GM03348 (cell line): Measurements from ENCODE around the gene LRRFIP1.
"Not testable (repeated sequence)": the region's sequence is repeated elsewhere in the genome, so short reads cannot be mapped to it uniquely, and the experiment has no call there.

ENCODE experiments used
- DNase-seq: peaks from one replicate; pipeline ENCODE4 v3.0.0; 2012; ENCODE audit warnings: low spot score

LRRFIP1 gene

GRCh38 chr2:237597196-237598145, 29.9 kb upstream of the LRRFIP1 start:
- DNase-seq = no peak

GRCh38 chr2:237598468-237599208, 28.7 kb upstream of the LRRFIP1 start:
- no peak for DNase-seq

GRCh38 chr2:237599465-237600110, 27.8 kb upstream of the LRRFIP1 start:
- DNase-seq = no peak

- DNase-seq = peak; percentile 88
These were observed 27.1 kb upstream of the LRRFIP1 start for GRCh38 chr2:237600205-237600846.

- DNase-seq = no peak
These were observed 25.8 kb upstream of the LRRFIP1 start for GRCh38 chr2:237601453-237602116.

- DNase-seq = no peak
These were observed 25.0 kb upstream of the LRRFIP1 start for GRCh38 chr2:237602409-237602808.

GRCh38 chr2:237603049-237603717, 24.2 kb upstream of the LRRFIP1 start:
- DNase-seq = no peak

GRCh38 chr2:237603718-237604362, 23.5 kb upstream of the LRRFIP1 start:
- DNase-seq = peak; percentile 30

GRCh38 chr2:237604391-237604790, 23.0 kb upstream of the LRRFIP1 start:
- no peak for DNase-seq

GRCh38 chr2:237604960-237605359, 22.4 kb upstream of the LRRFIP1 start:
- peak; percentile 56 for DNase-seq

GRCh38 chr2:237606522-237606921, 20.9 kb upstream of the LRRFIP1 start:
- DNase-seq = not testable (repeated sequence)

GRCh38 chr2:237612527-237613357, 14.6 kb upstream of the LRRFIP1 start:
- DNase-seq = no peak

GRCh38 chr2:237613679-237614078, 13.7 kb upstream of the LRRFIP1 start:
- no peak for DNase-seq

GRCh38 chr2:237614151-237614720, 13.2 kb upstream of the LRRFIP1 start:
- DNase-seq = no peak

- no peak for DNase-seq
These were observed 11.6 kb upstream of the LRRFIP1 start for GRCh38 chr2:237615631-237616249.

GRCh38 chr2:237616373-237616733, 11.0 kb upstream of the LRRFIP1 start:
- no peak for DNase-seq

GRCh38 chr2:237616734-237617586, 10.4 kb upstream of the LRRFIP1 start:
- peak; percentile 79 for DNase-seq

GRCh38 chr2:237617587-237617982, 9.8 kb upstream of the LRRFIP1 start:
- DNase-seq = no peak
